BE2C (cell line): ENCODE data around the gene SNX10.

Experiments used
- DNase-seq: peaks from one replicate; pipeline ENCODE4 v3.0.0-alpha.2; 2020
- H3K27me3 ChIP-seq: fragments of 250-450 bp; sonication (Bioruptor Pico); 2 replicates; pipeline ENCODE4 v1.5.1; 2020; ENCODE audit warnings: mild to moderate bottlenecking
- H3K36me3 ChIP-seq: fragments of 250-450 bp; sonication (Bioruptor Pico); 2 replicates; pipeline ENCODE4 v1.5.1; 2020; ENCODE audit warnings: mild to moderate bottlenecking
- H3K4me1 ChIP-seq: fragments of 250-450 bp; sonication (Bioruptor Pico); 2 replicates; pipeline ENCODE4 v1.5.1; 2020
- H3K4me3 ChIP-seq: 2 replicates; pipeline ENCODE4 v1.5.1; 2011; ENCODE audit warnings: low read depth, low read length
- H3K9me3 ChIP-seq: fragments of 250-450 bp; sonication (Bioruptor Pico); 2 replicates; pipeline ENCODE4 v1.5.1; 2020
- CTCF ChIP-seq: IDR thresholded peaks from 2 replicates; pipeline ENCODE4 v1.5.1; 2012; ENCODE audit warnings: mild to moderate bottlenecking, low read depth, low read length

Gene SNX10

GRCh38 chr7:26293569-26294308 lies 2.1 kb downstream of the SNX10 start:
- TF ChIP-seq CTCF: no peak
- Histone ChIP-seq H3K9me3 (no peaks in the 10 kb centered on the region), H3K4me3 (no peak overlapping the region), H3K27me3 (peaks cover 31% of the 10 kb centered on the region), H3K4me1 (no peaks in the 10 kb centered on the region), H3K36me3 (no peaks in the 10 kb centered on the region)
- DNase-seq: no peak

- H3K27me3 ChIP-seq: peaks cover 31% of the 10 kb centered on the region
- no peak for DNase-seq
- no peaks in the 10 kb centered on the region for H3K9me3 ChIP-seq
- H3K36me3 ChIP-seq: no peaks in the 10 kb centered on the region
- TF ChIP-seq CTCF: no peak
- H3K4me1 ChIP-seq: no peaks in the 10 kb centered on the region
- H3K4me3 ChIP-seq: no peak overlapping the region
Measured at GRCh38 chr7:26295015-26295414, 3.4 kb downstream of the SNX10 start.

GRCh38 chr7:26295586-26295985 lies 3.9 kb downstream of the SNX10 start:
- H3K4me1 ChIP-seq: no peaks in the 10 kb centered on the region
- no peak for TF ChIP-seq CTCF
- no peaks in the 10 kb centered on the region for H3K9me3 ChIP-seq
- H3K36me3 ChIP-seq: no peaks in the 10 kb centered on the region
- peaks cover 28% of the 10 kb centered on the region for H3K27me3 ChIP-seq
- no peak for DNase-seq
- H3K4me3 ChIP-seq: no peak overlapping the region

- no peaks in the 10 kb centered on the region for H3K9me3 ChIP-seq
- H3K36me3 ChIP-seq: no peaks in the 10 kb centered on the region
- no peaks in the 10 kb centered on the region for H3K4me1 ChIP-seq
- no peak for TF ChIP-seq CTCF
- no peak overlapping the region for H3K4me3 ChIP-seq
- DNase-seq: no peak
- H3K27me3 ChIP-seq: peaks cover 3% of the 10 kb centered on the region; the same call in 1 of the 2 replicates
Measured at GRCh38 chr7:26298472-26299058, 6.9 kb downstream of the SNX10 start.

GRCh38 chr7:26305090-26305868 lies 13.6 kb downstream of the SNX10 start:
- TF ChIP-seq CTCF: no peak
- no peaks in the 10 kb centered on the region for H3K36me3 ChIP-seq
- no peak overlapping the region for H3K4me3 ChIP-seq
- H3K27me3 ChIP-seq: peaks cover 15% of the 10 kb centered on the region
- DNase-seq: no peak
- H3K9me3 ChIP-seq: no peaks in the 10 kb centered on the region
- no peaks in the 10 kb centered on the region for H3K4me1 ChIP-seq
